Hematopoietic multipotent progenitor cell treated with erythropoietin and hydrocortisone succinate and interleukin-3 and kit ligand, for 6 days (in vitro differentiated cells): Measurements from ENCODE around the gene VOPP1.

Source experiments
- DNase-seq: peaks from one replicate; pipeline ENCODE4 v3.0.0-alpha.2; 2015

VOPP1 gene

DNA sequence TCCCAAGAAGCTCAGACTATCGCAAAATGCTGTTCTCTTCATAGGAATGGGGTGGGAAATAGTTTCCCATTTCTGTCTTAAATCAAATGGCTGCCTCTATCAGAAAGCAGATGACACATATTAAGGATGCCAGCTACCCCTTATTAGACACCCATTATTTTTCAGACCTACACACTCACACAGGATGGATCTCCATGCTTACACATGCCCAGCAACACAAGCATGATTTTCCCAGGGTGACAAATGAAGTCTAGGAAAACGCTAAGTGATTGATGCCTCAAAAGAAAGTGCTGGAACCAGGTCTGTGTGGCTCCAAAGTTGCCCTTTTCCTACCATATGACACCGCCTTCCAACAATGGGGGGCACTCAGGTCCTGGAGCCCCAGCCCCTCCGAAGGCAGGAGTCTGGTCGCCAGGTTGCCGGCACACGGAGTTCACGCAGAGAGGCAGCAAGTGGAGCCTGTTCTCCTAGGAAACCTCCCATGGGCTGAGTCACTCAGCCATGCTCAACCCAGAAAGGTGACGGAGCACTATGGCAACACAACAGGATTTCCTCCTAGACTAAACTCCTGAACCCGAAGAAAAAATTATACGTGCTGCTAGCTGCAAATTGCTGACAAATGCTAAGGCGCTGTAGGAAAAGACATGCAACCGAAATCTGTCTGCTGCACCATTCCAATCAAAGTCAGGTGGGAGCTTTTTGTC lies 19.8 kb downstream of the VOPP1 start:
- DNase-seq = peak; percentile 30

GRCh38 chr7:55550841-55551537 lies 21.3 kb downstream of the VOPP1 start:
- DNase-seq = no peak

GRCh38 chr7:55550010-55550663 lies 22.2 kb downstream of the VOPP1 start:
- DNase-seq = no peak

DNA sequence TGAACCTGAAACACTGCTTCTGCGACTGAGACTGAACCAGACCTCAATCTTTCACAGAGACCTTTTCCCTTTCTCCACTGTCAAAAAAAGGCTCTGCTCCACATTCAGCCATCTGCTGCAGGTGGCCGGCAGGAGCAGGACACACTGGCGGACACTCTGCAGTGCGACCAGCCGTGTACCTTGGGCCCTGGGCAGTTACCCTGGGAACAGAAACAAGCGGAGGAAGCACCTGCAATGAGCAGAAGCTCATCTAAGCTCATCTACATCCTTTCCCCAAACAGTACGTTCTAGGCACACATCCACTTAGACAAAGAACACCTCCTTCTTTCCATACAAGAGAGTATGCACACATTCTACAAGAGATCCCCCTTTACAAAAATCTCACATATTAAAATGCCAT lies 22.8 kb downstream of the VOPP1 start:
- no peak for DNase-seq

- DNase-seq = no peak
Measured at GRCh38 chr7:55548295-55548731, 24.0 kb downstream of the VOPP1 start.

- DNase-seq = peak; percentile 95
Measured at GRCh38 chr7:55546814-55547213, 25.5 kb downstream of the VOPP1 start.

GRCh38 chr7:55545496-55545895 lies 26.8 kb downstream of the VOPP1 start:
- no peak for DNase-seq

- DNase-seq = no peak
Measured at GRCh38 chr7:55540226-55540858, 32.0 kb downstream of the VOPP1 start.

DNA sequence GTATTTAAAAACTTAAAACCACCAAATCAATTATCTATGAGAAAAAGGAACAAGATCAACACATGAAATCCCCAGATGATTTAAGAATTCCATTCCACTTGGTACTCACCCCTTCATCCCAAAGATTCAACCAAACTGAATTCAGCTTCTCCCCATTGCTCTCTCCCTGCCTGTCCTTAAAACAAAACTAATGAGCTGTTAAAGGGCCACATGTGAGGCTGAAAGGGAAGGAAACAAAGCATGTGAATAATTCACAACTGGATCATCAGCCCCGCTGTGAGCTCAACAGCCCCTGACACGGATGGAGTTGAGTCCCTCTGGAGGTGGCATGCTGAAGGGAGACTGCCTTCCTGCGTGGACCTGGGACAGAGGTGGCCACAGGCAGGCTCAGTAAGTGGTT lies 32.9 kb downstream of the VOPP1 start:
- no peak for DNase-seq

DNA sequence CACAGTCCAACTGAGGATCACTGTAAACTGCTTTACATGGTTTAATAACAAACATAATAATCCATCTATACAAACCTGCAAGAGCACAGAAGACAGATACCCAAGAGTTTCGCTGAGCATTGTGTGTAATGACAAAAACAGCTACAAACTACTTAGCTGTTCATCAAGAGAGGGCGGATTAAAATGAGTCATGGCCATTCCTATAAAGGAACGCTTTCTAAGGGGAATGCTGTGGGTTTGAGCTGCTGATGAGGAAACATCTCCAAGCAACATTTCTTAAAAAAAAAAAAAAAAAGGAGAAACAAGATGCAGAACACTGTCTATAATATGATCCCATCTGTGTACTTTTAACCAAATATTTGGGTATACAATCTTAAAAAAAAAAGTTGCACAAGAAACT lies 33.8 kb downstream of the VOPP1 start:
- DNase-seq = no peak

DNA sequence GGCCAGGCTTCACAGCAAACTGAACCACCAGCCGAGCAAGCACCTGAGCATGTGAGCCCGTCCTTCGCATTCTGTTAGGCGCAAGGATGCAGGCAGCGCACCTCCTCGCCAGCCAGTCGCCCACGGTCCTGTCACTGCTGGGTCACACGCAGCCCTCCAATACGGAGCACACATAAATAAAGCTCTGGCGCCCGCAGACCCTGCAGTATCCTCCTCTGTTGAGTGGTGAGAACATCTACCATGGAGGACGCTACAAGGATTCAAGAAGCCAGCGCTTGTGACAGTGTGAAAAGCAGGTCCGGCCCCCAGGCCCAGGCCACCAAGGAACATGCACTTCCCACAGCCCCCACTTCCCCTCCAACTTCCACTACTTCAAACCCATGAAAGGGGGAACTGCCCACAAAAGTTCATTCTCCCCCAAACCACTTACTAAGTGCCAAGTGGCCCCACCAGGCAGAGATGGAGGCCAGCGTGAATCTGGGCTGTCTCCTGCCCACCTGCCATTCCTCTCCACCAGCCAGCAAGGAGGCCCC lies 34.8 kb downstream of the VOPP1 start:
- DNase-seq = no peak

GRCh38 chr7:55536619-55537457 lies 35.5 kb downstream of the VOPP1 start:
- no peak for DNase-seq

DNA sequence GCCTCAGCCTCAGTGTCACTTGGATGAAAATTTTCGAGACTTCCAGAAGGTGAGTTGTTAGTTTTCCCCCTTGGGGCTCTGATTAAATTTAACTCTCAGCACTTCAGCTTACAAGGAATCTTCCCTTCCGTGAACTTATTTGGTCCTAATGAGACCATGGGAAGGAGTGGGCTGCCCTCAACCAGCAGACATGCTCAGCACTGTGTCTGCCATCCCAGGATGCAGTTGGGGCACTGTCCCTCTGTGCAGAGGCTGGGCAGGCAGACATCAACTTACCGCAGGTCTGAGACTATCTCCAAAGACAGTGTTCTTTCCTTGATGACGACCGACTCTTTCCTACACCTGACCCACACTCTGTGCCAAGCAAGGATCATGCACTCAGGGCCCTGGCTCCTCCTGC lies 36.7 kb downstream of the VOPP1 start:
- DNase-seq = no peak

DNA sequence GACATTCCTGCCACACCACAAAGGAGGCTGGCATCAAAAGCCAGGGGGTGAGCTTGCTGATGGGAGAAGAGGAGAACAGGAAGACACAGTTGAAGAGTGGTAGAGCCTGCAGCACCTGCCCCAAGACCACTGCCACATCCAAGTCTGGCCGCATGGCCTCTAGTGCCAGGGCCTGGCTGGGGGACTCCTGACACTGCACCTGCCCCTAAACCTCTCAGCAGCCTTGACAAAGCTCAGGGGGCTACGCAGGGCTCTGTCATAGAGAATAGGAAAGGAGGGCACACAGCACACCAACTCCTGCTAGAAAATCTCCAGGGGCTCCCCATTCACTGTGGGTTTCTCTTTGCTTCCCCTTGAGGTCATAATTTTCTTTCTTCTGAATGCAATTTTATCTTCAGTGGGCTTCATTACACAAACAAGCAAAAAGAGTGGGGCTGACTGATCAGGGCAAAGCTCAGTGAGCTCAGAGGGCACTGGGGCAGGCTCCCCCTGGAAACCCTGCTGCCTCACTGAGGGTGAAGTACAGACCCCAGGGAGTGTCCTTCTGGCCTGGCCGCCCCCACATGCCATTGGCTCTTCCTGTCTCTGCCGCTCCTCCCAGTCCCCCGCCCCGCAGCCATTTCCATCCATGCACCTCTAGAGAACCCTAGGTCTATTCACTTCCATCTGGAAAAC lies 37.2 kb downstream of the VOPP1 start:
- DNase-seq = no peak

DNA sequence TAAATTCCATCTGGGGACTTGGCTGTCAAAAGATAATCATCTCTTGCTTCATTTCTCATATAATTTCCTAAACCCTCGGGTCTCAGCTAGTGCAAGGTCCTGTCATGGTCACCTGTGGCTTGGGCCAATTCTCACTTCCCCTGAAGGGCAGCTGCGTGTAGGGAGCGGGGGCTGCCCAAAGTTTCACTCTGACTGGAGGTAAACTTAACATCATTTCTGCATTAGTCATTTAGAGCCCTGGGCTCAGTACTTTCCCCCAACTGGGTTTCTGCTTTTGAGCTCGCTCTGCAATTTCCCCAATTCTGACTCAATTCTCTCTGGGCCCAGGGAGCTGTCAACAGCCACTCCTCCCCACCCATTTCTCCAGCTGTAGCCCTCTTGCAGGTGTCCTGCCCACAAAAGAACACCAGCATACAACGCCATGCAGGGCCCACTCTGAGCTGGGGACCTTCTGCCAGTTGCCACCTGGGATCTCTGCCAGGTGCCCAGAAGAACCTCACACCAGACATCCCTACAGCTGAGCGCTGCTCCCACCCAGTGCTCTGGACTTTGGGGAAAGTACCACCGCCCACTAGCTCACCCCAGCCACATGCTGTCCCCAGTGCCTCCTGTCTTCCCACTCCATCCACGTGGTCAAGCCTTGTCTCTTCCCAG lies 37.9 kb downstream of the VOPP1 start:
- DNase-seq = peak; percentile 44

DNA sequence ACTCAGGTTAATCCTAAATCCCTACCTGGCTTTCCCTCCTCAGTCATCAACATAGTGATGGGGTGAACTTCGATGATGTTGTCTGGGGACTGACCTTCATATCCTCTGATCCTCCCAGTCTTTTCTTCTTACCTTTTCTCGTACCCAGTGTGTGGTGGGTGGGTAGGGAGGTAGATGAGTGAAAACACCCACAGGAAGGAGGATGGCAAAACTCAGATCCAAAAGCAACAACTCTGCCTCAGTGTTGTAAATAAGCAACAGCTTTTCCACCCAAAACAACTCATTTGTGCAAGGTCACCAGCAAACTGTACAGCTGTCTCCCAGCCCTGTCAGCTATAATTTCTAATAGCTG lies 38.6 kb downstream of the VOPP1 start:
- no peak for DNase-seq

DNA sequence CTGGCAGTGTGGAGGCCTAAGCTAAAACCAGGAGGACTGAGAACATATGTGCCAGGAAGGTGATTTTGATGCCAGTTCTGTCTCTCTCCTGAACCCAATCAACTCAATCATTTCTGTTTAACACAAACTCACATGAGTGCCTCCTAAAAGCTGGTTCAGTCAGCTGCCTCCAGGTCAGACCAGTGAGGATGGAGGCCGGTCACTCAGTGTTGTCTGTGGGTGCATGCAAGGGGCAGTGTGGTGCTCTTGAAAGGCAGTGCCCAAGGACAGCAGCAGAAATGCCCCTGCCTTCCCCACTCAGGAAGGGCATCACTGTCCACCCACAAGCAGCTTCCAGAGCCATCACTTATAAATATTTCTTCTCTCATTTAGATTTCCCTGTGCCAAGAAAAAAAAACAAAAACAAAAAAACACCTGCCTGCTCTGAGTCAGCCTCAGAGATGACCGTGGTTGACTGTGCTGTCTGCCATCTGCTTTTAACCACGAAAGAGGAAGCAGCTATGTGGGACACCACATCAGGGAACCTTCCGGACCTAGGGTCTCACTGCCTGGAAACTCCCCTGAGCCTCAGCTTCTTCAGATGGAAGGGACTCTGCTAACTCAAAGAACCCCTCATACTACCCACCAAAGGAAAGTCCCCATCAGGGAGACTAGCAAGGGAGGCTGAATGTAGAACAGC lies 39.1 kb downstream of the VOPP1 start:
- DNase-seq = peak; percentile 76

GRCh38 chr7:55532150-55532917 lies 40.0 kb downstream of the VOPP1 start:
- no peak for DNase-seq

GRCh38 chr7:55531536-55531935 lies 40.8 kb downstream of the VOPP1 start:
- no peak for DNase-seq

GRCh38 chr7:55527307-55527706 lies 45.0 kb downstream of the VOPP1 start:
- DNase-seq = no peak
